HG03097 (cell line): Measurements from ENCODE around the gene PIP5K1B.

Source experiments
- ATAC-seq: cut with Tn5 transposase; IDR thresholded peaks from one replicate; pipeline ENCODE4 v1.9.1; 2021; ENCODE audit not compliant: unreplicated experiment, low FRiP score

Gene PIP5K1B

GRCh38 chr9:68844157-68844556 is 139.1 kb downstream of the PIP5K1B start:
- ATAC-seq, result no peak

GRCh38 chr9:68844631-68845612 is 139.9 kb downstream of the PIP5K1B start:
- ATAC-seq, result no peak

DNA sequence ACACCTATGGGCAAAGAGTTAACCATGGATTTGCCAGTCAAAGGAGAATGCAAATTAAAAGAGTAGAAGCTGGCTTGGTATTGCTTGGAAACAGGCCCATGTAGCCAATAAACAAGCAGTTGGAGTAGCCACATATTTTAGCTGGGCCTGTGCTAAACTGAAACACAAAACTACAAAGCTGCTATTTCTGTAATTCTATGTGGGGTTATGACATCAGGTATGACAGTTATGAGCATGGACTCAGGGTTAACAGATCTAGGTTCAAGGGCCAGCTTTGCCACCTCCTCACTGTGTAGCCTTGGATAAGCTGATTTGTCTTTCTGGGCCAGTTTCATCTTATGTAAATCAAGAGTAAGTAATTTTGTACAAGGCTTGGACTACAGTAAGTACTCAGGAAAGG is 142.7 kb downstream of the PIP5K1B start:
- ATAC-seq, result no peak

GRCh38 chr9:68851657-68852056 is 146.6 kb downstream of the PIP5K1B start:
- ATAC-seq, result no peak

DNA sequence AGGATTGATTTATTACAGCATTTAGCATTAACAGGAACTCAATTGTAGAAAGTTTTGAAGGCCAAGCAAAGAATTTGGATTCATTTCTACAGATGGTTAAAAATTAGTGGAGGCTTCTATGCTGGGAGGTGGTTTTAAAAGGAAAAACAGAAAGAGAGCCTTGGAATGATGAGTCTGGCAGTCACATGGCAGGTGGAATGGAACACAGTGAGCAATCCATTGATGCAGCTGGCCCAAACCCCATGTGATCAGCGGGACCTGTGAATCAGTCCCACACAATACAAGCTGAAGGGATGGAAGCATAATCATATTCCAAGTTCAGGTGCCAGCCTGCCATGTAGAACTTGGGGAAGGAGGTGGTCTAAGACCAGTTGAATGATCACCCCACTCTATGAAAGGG is 147.9 kb downstream of the PIP5K1B start:
- no peak for ATAC-seq

DNA sequence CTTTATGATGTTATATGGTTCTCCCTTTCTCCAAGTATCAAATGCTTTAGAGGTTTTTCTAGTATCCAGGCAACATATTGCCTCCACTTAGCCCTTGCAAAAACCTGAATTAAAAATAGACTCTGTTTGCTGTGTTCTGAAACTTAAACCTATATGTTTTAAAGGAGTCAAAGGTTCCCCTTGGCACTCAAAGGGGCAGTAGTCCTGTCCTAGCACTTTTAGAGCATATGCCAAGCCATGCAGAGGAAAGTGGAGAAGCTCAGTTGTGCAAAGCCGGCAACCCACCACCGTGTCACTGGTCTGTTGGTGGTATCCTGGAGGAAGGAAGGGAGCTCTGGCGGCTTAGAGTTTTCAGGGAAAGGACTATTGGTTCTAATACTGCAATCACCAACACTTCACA is 154.3 kb downstream of the PIP5K1B start:
- no peak for ATAC-seq

GRCh38 chr9:68860419-68860818 is 155.4 kb downstream of the PIP5K1B start:
- no peak for ATAC-seq

- no peak for ATAC-seq
These were observed 156.4 kb downstream of the PIP5K1B start for GRCh38 chr9:68861436-68861835.

DNA sequence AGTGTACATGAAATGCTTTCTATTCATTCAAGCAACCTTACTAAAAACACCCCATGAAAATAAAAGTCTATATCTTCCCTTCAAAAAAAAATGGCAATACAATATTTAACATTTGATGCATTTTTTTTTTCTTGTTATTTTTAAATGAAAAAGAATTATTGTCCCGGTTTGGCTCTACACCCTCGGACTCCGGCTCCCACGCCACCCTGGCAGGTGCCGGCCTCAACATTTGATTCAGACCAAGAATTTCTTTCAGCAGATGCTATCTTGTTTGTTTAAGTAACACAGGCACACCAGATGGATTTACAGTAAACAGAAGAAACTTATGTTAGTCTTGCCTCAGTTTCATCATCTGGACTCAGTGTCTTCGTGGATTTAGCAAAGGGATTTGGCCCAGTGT is 162.0 kb downstream of the PIP5K1B start:
- no peak for ATAC-seq

DNA sequence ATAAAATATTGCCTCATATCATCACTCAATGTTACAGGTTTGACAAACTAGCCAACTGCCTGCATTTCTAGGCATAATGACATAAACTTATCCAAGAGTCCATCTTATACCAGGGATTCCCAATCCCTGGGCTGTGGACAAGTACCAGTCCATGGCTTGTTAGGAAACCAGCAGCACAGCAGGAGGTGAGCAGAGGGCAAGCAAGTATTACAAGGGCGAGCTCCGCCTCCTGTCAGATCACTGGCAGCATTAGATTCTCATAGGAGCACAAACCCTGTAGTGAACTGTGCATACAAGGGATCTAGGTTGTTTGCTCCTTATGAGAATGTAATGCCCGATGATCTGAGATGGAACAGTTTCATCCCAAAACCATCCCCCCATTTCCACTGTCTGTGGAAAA is 164.0 kb downstream of the PIP5K1B start:
- ATAC-seq, result no peak

DNA sequence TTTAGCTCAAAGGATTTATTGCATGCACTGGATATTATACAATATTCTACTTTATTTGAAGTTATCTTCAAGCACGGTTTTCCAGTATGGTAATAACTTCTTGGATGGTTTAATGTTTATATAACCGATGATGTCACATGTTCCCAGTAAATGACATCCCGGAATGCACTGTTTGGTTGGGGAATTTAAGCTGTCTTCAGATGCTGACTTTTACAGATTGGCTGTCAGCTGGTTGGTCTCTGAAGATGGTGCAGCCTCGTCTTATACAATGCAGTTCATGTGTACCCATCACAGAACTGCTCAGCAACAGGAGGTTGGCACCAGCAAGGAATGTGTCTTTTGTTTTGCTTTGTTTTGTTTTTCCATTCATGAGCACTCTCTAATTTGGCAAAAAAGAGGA is 165.0 kb downstream of the PIP5K1B start:
- ATAC-seq, result no peak

GRCh38 chr9:68871236-68871635 is 166.2 kb downstream of the PIP5K1B start:
- ATAC-seq, result no peak

DNA sequence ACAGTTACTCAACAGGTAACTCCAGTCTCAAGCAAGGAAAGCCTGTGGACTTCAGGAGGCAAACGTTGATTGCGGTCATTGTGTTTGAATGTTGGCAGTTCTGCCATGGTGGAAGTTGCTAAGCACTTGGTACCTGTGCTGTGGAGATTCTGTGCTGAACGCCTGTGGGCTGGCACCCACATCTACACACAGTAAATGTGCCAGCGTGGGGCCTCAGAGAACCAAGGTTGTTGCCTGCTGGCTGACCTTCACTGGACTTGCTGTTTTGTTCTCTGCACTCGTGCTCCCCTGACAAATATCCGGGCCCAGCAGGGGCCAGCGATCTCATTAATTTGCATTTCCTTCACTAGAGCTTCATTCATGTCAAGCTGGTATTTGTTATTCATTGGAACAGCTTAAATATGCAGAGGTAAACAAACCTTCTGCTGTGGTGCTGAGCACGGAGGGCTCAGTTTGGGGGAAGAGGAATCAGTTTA is 167.0 kb downstream of the PIP5K1B start:
- ATAC-seq, result no peak

GRCh38 chr9:68873179-68873578 is 168.1 kb downstream of the PIP5K1B start:
- ATAC-seq, result no peak

- ATAC-seq, result no peak
These were observed 171.2 kb downstream of the PIP5K1B start for GRCh38 chr9:68876273-68876672.

- no peak for ATAC-seq
These were observed 171.6 kb downstream of the PIP5K1B start for GRCh38 chr9:68876681-68877080.

DNA sequence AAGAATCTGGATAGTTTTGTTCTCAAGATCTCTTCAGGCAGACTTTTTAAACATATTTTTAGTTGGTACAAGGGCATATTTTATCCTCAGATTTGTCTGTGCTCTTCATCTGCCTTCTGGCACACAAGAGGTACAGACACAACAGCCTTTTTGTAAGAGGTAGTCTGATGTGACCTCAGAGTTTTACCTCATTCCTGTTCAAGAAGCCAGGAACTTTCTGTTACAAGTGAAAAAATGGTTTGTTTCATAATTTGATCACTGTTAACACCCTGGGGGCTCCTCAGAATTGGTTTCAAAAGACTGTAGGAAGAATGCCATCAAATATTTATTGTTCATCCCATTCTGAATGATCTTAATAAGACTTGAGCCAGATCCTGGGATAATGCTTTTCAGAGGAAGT is 172.2 kb downstream of the PIP5K1B start:
- ATAC-seq, result no peak

- ATAC-seq, result no peak
These were observed 173.4 kb downstream of the PIP5K1B start for GRCh38 chr9:68878450-68878849.

DNA sequence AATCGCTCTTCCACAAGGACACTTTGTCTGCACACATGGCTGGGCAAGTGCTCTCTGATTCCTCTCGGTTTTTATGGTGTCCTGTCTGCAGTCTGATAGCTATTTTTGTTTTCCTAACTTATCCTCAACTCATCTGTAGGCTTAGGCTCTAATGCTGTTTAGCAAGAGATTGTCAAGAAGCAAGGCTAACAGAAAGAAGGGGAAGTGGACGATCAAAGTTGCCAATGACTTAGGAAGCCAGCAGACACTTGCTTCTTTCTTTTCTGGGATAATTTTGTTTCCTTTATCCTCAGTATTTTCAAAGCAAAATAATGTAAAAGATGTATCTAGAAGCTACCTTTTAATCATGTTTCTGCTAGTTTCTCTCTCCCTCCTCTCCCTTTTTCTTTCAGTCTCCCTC is 178.2 kb downstream of the PIP5K1B start:
- ATAC-seq, result no peak

DNA sequence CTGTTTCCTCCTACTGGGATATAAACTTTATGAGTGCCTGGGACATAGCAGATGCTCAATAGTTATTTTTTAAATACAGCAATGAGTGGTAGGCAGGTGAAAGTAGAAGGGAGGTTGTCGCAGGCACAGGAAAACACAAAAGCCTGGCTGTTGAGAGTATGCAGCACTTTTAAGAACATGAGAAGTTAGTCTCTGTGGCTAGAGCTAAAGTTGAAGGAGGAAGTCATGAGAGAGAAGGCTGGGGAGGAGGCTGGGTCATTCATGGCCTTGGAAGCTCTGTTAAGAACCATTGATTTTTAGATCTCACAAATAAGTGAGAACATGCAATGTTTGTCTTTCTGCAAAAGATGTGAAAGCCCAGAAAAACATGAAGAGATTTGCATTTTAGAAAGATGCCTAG is 182.2 kb downstream of the PIP5K1B start:
- ATAC-seq, result no peak

- ATAC-seq, result no peak
These were observed 189.5 kb downstream of the PIP5K1B start for GRCh38 chr9:68894502-68894901.

DNA sequence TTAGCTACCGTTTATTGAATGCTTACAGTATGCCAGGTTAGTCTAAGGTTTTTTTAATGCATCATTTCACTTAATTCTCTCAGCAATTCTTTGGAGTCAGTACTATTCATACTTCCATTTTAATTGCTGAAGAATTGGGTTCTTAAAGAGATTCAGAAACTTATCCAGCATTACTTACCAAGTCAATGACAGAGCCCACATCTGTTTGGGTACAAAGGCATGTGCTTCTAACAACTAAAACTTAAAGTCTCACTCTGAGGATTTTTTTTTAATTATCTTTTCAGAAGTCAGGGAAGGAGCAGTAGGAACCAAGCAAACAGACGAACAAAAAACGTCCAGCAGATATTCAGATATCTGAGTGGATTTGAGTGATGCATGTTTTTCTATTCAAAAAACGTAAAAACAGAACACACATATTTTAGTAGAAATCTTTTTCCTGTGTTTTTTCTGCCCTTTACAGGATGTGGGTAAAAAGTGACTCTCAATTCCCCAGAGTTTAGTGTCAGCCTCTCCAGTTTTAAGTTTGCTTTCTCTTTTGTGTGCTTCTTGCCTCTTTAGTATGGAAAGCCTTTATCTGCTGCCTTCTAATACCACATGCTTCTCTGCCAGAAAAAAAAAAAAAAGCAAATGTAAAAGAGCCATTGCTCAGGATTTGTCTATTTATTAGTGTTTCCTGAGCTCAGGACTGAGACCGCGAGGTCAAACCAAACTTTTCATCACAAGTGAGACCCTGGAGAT is 190.9 kb downstream of the PIP5K1B start:
- ATAC-seq, result peak; percentile 84
